HEK293T (cell line): ENCODE results near the gene GMIP.

Experiments
- BHLHE40 ChIP-seq: fragments of 450-650 bp; IDR thresholded peaks from 2 replicates; pipeline ENCODE4 v1.6.1; 2016; ENCODE audit warnings: mild to moderate bottlenecking, moderate library complexity, borderline replicate concordance
- FOXM1 ChIP-seq: fragments of 450-650 bp; IDR thresholded peaks from 2 replicates; pipeline ENCODE4 v1.6.1; 2017; ENCODE audit warnings: mild to moderate bottlenecking, borderline replicate concordance

- TF ChIP-seq FOXM1, result no peak
- TF ChIP-seq BHLHE40, result no peak
These were observed 6.3 kb downstream of the GMIP start for GRCh38 chr19:19637186-19637522.
